ENCODE data around the gene MAP3K21. TPM values are rescaled to one million over a fixed set of nuclear protein-coding genes. Genes with fewer than 3 reads are reported as not detected.

Gene MAP3K21
- polyA plus RNA-seq, 3 donors: 0.38 to 2.7 (median 0.59) TPM

DNA sequence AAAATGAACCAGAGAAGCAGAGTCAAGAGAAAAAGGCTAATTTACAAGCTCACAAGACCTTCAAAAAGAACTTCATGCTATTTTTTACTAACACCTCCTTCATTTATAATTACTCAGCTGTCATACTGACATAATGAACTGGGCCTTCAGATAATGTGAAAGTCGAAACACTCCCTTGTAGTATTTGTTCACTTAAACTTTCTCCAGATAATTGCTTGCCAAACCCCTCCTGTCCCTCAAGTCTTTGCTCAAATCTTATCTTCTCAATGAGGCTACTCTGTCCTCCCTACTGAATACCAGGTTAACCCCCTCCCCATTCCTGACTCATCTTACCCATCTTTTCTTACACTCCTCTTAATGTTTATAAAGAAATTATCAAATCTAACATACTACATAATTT is 11.1 kb upstream of the MAP3K21 start:
- Histone ChIP-seq H3K27me3 (ENCODE audit: control insufficient read depth in 2 of 2, insufficient read depth in 2 of 2, low read length in 2 of 2) (peaks cover 4 to 5% of the 10 kb centered on the region in 2 donors), H4K20me1 (ENCODE audit: insufficient read depth, low read length) (no peaks in the 10 kb centered on the region), H2AFZ (ENCODE audit: insufficient read depth, low read depth, low read length, poor library complexity, severe bottlenecking) (no peak overlapping the region), H3K9ac (ENCODE audit: insufficient read depth, low read length, poor library complexity, severe bottlenecking) (no peak overlapping the region), H3K9me3 (replicated peaks in 1 of 2; ENCODE audit: control insufficient read depth in 1 of 2, insufficient read depth in 1 of 2, low read length in 2 of 2) (no peaks in the 10 kb centered on the region), H3K79me2 (ENCODE audit: insufficient read depth, low read length) (no peaks in the 10 kb centered on the region), H3K4me2 (replicated peaks; ENCODE audit: extremely low read depth, low read length, poor library complexity, severe bottlenecking) (no peak overlapping the region), H3K36me3 (replicated peaks in 1 of 2; ENCODE audit: control insufficient read depth in 1 of 2, insufficient read depth in 2 of 2, low read length in 2 of 2) (no peaks in the 10 kb centered on the region), H3K27ac (ENCODE audit: low read depth in 1 of 2, low read length in 2 of 2) (no peak overlapping the region), H3K4me1 (ENCODE audit: control insufficient read depth in 1 of 2, insufficient read depth in 2 of 2, low read length in 2 of 2) (no peaks in the 10 kb centered on the region), H3K4me3 (replicated peaks in 1 of 3; ENCODE audit: low read depth in 2 of 3, low read length in 3 of 3) (no peak overlapping the region)
- Mint-ChIP-seq H3K27ac (no peak overlapping the region), H3K36me3 (no peaks in the 10 kb centered on the region), H3K4me3 (no peak overlapping the region), H3K9me3 (peaks cover 0 to 2% (median 0%) of the 10 kb centered on the region in 7 donors), H3K4me1 (no peaks in the 10 kb centered on the region), H3K27me3 (ENCODE audit: low read depth in 3 of 3) (peaks cover 11 to 17% (median 16%) of the 10 kb centered on the region in 3 donors)
- 86% methylated on average over 1 of the region's 1 CpG for WGBS (ENCODE audit: insufficient coverage)
- intact Hi-C loops (cut with micrococcal nuclease): no loop called here
- no peak for TF ChIP-seq CTCF (IDR thresholded peaks at IDR 0.05)
- DNase-seq: no peak

GRCh38 chr1:233319272-233319671 is 8.3 kb upstream of the MAP3K21 start:
- no peaks in the 10 kb centered on the region for H3K36me3 ChIP-seq (replicated peaks in 1 of 2; ENCODE audit: control insufficient read depth in 1 of 2, insufficient read depth in 2 of 2, low read length in 2 of 2)
- H3K27ac Mint-ChIP-seq: no peak overlapping the region
- no peak overlapping the region for H3K4me2 ChIP-seq (replicated peaks; ENCODE audit: extremely low read depth, low read length, poor library complexity, severe bottlenecking)
- H2AFZ ChIP-seq (ENCODE audit: insufficient read depth, low read depth, low read length, poor library complexity, severe bottlenecking): no peak overlapping the region
- H3K4me3 ChIP-seq (replicated peaks in 1 of 3; ENCODE audit: low read depth in 2 of 3, low read length in 3 of 3): no peak overlapping the region
- H3K36me3 Mint-ChIP-seq: no peaks in the 10 kb centered on the region
- no peaks in the 10 kb centered on the region for H3K9me3 ChIP-seq (replicated peaks in 1 of 2; ENCODE audit: control insufficient read depth in 1 of 2, insufficient read depth in 1 of 2, low read length in 2 of 2)
- no peaks in the 10 kb centered on the region for H4K20me1 ChIP-seq (ENCODE audit: insufficient read depth, low read length)
- H3K27ac ChIP-seq (ENCODE audit: low read depth in 1 of 2, low read length in 2 of 2): no peak overlapping the region
- peaks cover 4 to 5% of the 10 kb centered on the region in 2 donors for H3K27me3 ChIP-seq (ENCODE audit: control insufficient read depth in 2 of 2, insufficient read depth in 2 of 2, low read length in 2 of 2)
- no peak overlapping the region for H3K9ac ChIP-seq (ENCODE audit: insufficient read depth, low read length, poor library complexity, severe bottlenecking)
- H3K79me2 ChIP-seq (ENCODE audit: insufficient read depth, low read length): no peaks in the 10 kb centered on the region
- H3K4me1 ChIP-seq (ENCODE audit: control insufficient read depth in 1 of 2, insufficient read depth in 2 of 2, low read length in 2 of 2): no peaks in the 10 kb centered on the region
- peaks cover 0 to 2% (median 0%) of the 10 kb centered on the region in 7 donors for H3K9me3 Mint-ChIP-seq
- peaks cover 8 to 17% (median 14%) of the 10 kb centered on the region in 3 donors for H3K27me3 Mint-ChIP-seq (ENCODE audit: low read depth in 3 of 3)
- DNase-seq: no peak
- 79% methylated on average over 3 of the region's 6 CpGs for WGBS (ENCODE audit: insufficient coverage)
- H3K4me1 Mint-ChIP-seq: no peaks in the 10 kb centered on the region
- intact Hi-C loops (cut with micrococcal nuclease): no loop called here
- no peak for TF ChIP-seq CTCF (IDR thresholded peaks at IDR 0.05)
- no peak overlapping the region for H3K4me3 Mint-ChIP-seq

All from CD14-positive monocyte (primary cell).